ENCODE measurements around the gene RPS27L. TPM values are rescaled to one million over a fixed set of nuclear protein-coding genes. Genes with fewer than 3 reads are reported as not detected.

The RPS27L gene
- total RNA-seq, 1 experiment from 2014 or later, result 77.0 TPM

DNA sequence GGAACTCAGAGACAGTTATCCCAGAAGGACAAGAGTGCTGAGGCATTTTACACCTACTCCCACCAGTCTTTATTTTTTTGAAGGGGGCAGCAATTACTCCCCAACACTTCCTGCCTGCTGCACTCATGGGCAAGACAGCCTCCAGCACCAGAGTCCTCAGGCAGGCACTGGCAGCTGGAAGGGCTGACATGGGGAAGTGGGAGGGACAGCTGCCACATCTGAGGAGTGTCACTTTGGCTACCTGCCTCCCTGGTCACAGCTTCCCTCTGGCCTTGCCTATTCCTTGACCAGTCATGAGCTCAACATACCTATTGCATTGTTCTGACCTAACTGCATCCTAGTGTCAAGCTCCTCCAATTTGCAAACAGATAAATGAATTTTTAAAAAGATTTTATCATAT, 45.8 kb downstream of the RPS27L start:
- Histone ChIP-seq H3K9me2 (ENCODE audit: insufficient read depth) (no peaks in the 10 kb centered on the region), H2AFZ (no peak overlapping the region)
- POLR2A ChIA-PET (ENCODE audit: unreplicated experiment), result interaction anchor here (0.5 to 0.6 kb wide), 2 partner anchors 370 to 723 kb away, joined by 3 to 6 read pairs; no protein-coding TSS in a partner anchor

DNA sequence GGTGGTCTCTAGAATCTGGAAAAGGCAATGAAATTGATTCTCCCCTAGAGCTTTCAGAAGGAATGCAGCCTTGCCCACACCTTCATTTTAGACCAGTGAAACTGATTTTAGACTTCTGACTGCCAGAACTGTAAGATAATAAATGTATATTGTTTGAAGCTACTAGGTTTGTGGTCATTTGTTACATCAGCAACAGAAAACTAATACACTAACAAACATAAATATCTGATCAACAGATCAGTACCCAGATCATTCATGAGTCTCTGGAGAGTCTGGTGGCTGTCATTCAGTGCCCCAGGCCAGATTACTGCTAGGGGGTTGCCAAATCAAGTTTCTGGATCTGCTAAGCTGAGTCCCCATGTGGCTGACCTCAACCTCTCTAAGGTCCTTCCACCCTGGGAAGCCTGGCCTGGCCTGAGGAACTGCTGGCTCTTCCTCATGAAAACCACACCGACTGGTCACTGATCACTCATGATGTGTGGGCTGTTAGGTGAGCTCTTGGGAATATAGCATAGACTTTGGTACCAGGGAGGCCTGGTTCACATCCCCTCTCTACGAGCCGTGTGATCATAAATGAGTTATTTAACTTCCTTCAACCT, 46.8 kb downstream of the RPS27L start:
- Histone ChIP-seq H3K27me3 (ENCODE audit: insufficient read depth, low read depth) (no peaks in the 10 kb centered on the region), H3K36me3 (ENCODE audit: low read depth) (no peaks in the 10 kb centered on the region), H3K9me2 (ENCODE audit: insufficient read depth) (no peaks in the 10 kb centered on the region), H2AFZ (no peak overlapping the region), H3K4me2 (no peak overlapping the region), H3K4me1 (replicated peaks; ENCODE audit: insufficient read depth) (peaks cover 8% of the 10 kb centered on the region; the same call in 1 of the 2 replicates), H3K4me3 (no peak overlapping the region), H3F3A (ENCODE audit: insufficient read depth, low read depth) (peaks cover 12% of the 10 kb centered on the region), H3K79me2 (ENCODE audit: low read depth) (no peaks in the 10 kb centered on the region), H3K27ac (no peak overlapping the region), H4K20me1 (ENCODE audit: insufficient read depth) (no peaks in the 10 kb centered on the region), H3K9me3 (ENCODE audit: insufficient read depth, low read depth) (no peaks in the 10 kb centered on the region)
- ChIA-PET CTCF (no interaction called here), POLR2A (ENCODE audit: unreplicated experiment) (no interaction called here)
- TF ChIP-seq, protein P1, sequence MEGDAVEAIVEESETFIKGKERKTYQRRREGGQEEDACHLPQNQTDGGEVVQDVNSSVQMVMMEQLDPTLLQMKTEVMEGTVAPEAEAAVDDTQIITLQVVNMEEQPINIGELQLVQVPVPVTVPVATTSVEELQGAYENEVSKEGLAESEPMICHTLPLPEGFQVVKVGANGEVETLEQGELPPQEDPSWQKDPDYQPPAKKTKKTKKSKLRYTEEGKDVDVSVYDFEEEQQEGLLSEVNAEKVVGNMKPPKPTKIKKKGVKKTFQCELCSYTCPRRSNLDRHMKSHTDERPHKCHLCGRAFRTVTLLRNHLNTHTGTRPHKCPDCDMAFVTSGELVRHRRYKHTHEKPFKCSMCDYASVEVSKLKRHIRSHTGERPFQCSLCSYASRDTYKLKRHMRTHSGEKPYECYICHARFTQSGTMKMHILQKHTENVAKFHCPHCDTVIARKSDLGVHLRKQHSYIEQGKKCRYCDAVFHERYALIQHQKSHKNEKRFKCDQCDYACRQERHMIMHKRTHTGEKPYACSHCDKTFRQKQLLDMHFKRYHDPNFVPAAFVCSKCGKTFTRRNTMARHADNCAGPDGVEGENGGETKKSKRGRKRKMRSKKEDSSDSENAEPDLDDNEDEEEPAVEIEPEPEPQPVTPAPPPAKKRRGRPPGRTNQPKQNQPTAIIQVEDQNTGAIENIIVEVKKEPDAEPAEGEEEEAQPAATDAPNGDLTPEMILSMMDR (conservative IDR thresholded peaks at IDR 0.05), result no peak
- TF ChIP-seq EZH2 (IDR thresholded peaks at IDR 0.05; ENCODE audit: low read depth), result no peak
- peak in 1 of 2 experiments; percentile 39 for DNase-seq
- BruUV-seq (replicated peaks), result no TSS peak
- intact Hi-C loops (cut with micrococcal nuclease; ENCODE audit: unreplicated experiment), result no loop called here

More for the DNA sequence above, 45.8 kb downstream of the RPS27L start:
- Histone ChIP-seq H3K36me3 (ENCODE audit: low read depth) (no peaks in the 10 kb centered on the region), H3K4me1 (replicated peaks; ENCODE audit: insufficient read depth) (peaks cover 8% of the 10 kb centered on the region; the same call in 1 of the 2 replicates), H3F3A (ENCODE audit: insufficient read depth, low read depth) (peaks cover 12% of the 10 kb centered on the region), H3K4me2 (no peak overlapping the region), H4K20me1 (ENCODE audit: insufficient read depth) (no peaks in the 10 kb centered on the region), H3K9me3 (ENCODE audit: insufficient read depth, low read depth) (no peaks in the 10 kb centered on the region), H3K4me3 (no peak overlapping the region), H3K27me3 (ENCODE audit: insufficient read depth, low read depth) (no peaks in the 10 kb centered on the region), H3K27ac (no peak overlapping the region), H3K79me2 (ENCODE audit: low read depth) (no peaks in the 10 kb centered on the region)
- intact Hi-C loops (cut with micrococcal nuclease; ENCODE audit: unreplicated experiment), result no loop called here
- no peak for TF ChIP-seq EZH2 (IDR thresholded peaks at IDR 0.05; ENCODE audit: low read depth)
- TF ChIP-seq, protein P1 (conservative IDR thresholded peaks at IDR 0.05), result no peak
- no peak for DNase-seq
- CTCF ChIA-PET, result no interaction called here
- no TSS peak for BruUV-seq (replicated peaks)

DNA sequence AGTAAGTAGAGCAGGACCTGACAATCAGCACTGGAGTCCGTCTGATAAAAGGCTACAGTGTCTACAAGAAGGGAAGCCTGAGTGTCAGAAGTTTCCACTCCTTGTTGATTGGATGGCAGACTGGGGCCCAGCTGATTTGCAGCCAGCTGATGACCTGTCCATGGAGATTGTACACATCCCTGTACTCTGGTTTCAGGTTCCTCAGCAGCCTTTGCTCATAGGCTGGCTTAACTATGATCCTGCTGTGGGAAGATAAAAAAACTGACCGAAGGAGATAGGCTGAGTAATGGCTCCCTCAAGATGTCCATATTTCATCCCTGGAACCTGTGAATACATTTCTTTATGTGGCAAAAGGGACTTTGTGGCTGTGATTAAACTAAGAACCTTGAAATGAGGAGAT, 47.4 kb downstream of the RPS27L start:
- no peaks in the 10 kb centered on the region for H3K9me2 ChIP-seq (ENCODE audit: insufficient read depth)
- no TSS peak for BruUV-seq (replicated peaks)
- H3F3A ChIP-seq (ENCODE audit: insufficient read depth, low read depth), result peaks cover 12% of the 10 kb centered on the region
- no peaks in the 10 kb centered on the region for H3K27me3 ChIP-seq (ENCODE audit: insufficient read depth, low read depth)
- no peak for DNase-seq
- no peaks in the 10 kb centered on the region for H3K9me3 ChIP-seq (ENCODE audit: insufficient read depth, low read depth)
- H3K4me2 ChIP-seq, result no peak overlapping the region
- TF ChIP-seq, protein P1 (conservative IDR thresholded peaks at IDR 0.05), result no peak
- no peak for TF ChIP-seq EZH2 (IDR thresholded peaks at IDR 0.05; ENCODE audit: low read depth)
- POLR2A ChIA-PET (ENCODE audit: unreplicated experiment), result no interaction called here
- no peaks in the 10 kb centered on the region for H3K36me3 ChIP-seq (ENCODE audit: low read depth)
- CTCF ChIA-PET, result no interaction called here
- no peak overlapping the region for H3K4me3 ChIP-seq
- H4K20me1 ChIP-seq (ENCODE audit: insufficient read depth), result no peaks in the 10 kb centered on the region
- intact Hi-C loops (cut with micrococcal nuclease; ENCODE audit: unreplicated experiment), result loop anchor here (2.0 kb wide), 1 partner anchor 213 kb away; no protein-coding TSS in a partner anchor
- H2AFZ ChIP-seq, result no peak overlapping the region
- H3K4me1 ChIP-seq (replicated peaks; ENCODE audit: insufficient read depth), result peaks cover 8% of the 10 kb centered on the region; the same call in 1 of the 2 replicates
- no peaks in the 10 kb centered on the region for H3K79me2 ChIP-seq (ENCODE audit: low read depth)
- no peak overlapping the region for H3K27ac ChIP-seq
